HCT116 (cell line): ENCODE measurements around the gene OSBP2. TPM values are rescaled to one million over a fixed set of nuclear protein-coding genes. Genes with fewer than 3 reads are reported as not detected.

Experiments
- ATAC-seq: fragments of 200-7000 bp; cut with Tn5 transposase; 2 replicates; pipeline ENCODE4 v1.9.1; 2020; ENCODE audit warnings: mild to moderate bottlenecking, moderate library complexity
- BruUV-seq: library from RNA; stranded (reverse); fragments of 400-500 nt; replicated peaks from 2 replicates; lab custom pipeline; 2021; lab: Mats Ljungman, UMichigan
- CTCF ChIA-PET: fragments of 300-600 bp; sonication (Branson Sonifier 250); formaldehyde crosslinking; loops from one replicate; lab custom pipeline; 2021; ENCODE audit warnings: antibody characterized with exemption; lab: Charles Lee
- POLR2A ChIA-PET: fragments of 300-600, 350-600 bp; sonication (Branson Sonifier 250); formaldehyde crosslinking; loops from one replicate; lab custom pipeline; 2021; ENCODE audit warnings: antibody characterized with exemption; lab: Charles Lee
- RAD21 ChIA-PET, 2 experiments: fragments of 300-600 bp; sonication (Branson Sonifier 250); formaldehyde crosslinking; loops; one replicate each; lab custom pipeline; 2023; ENCODE audit warnings: low total read pairs in 2 of 2; ENCODE audit not compliant: uncharacterized antibody in 2 of 2, unreplicated experiment in 2 of 2, low non-redundant PET in 1 of 2; lab: Charles Lee
- DNase-seq: peaks from one replicate; pipeline ENCODE4 v3.0.0-alpha.2; 2010; ENCODE audit warnings: low read depth, low spot score
- H2AFZ ChIP-seq: fragments of 200-600 bp; shearing (Covaris generic), sonication (generic); 2 replicates; pipeline ENCODE4 v1.6.1; 2017; ENCODE audit warnings: low read depth, mixed run types, mixed read lengths, antibody characterized with exemption, low read length; ENCODE audit not compliant: poor library complexity, severe bottlenecking
- H3K27ac ChIP-seq: 2 replicates; pipeline ENCODE4 v1.5.1; 2012; ENCODE audit warnings: low read depth, low read length
- H3K27me3 ChIP-seq: fragments of 200-600 bp; sonication (generic); 2 replicates; pipeline ENCODE4 v1.6.1; 2016; ENCODE audit warnings: mixed run types, low read length, mixed read lengths; ENCODE audit not compliant: insufficient read depth
- H3K36me3 ChIP-seq, 2 experiments: fragments of 200-500 bp in 1 of 2; fragments of 200-600 bp in 1 of 2; sonication (Bioruptor generic) in 1 of 2; sonication (generic) in 1 of 2; 2 replicates each; pipeline versions ENCODE4 v1.5.1 to v1.6.1; 2014 to 2016; ENCODE audit warnings: low read length in 2 of 2, inconsistent platforms in 1 of 2, mixed read lengths in 1 of 2, mixed run types in 1 of 2; ENCODE audit not compliant: insufficient read depth in 2 of 2, control insufficient read depth in 1 of 2
- H3K4me1 ChIP-seq, 2 experiments: fragments of 200-600 bp in 1 of 2; sonication (generic) in 1 of 2; 2 replicates each; pipeline versions ENCODE4 v1.5.1 to v1.6.1; 2012 to 2017; ENCODE audit warnings: low read length in 2 of 2, inconsistent platforms in 1 of 2, mild to moderate bottlenecking in 1 of 2, mixed read lengths in 1 of 2, mixed run types in 1 of 2, moderate library complexity in 1 of 2; ENCODE audit not compliant: insufficient read depth in 2 of 2, control insufficient read depth in 1 of 2
- H3K4me2 ChIP-seq: fragments of 200-600 bp; sonication (generic); 2 replicates; pipeline ENCODE4 v1.6.1; 2017; ENCODE audit warnings: mixed run types, low read length, mixed read lengths
- H3K4me3 ChIP-seq, 2 experiments: fragments of 200-600 bp in 1 of 2; sonication (generic) in 1 of 2; replicated peaks in 1 of 2; 2 replicates each; pipeline ENCODE4 v1.5.1; 2011 to 2016; ENCODE audit warnings: low read length in 2 of 2, control low read depth in 1 of 2, low read depth in 1 of 2, mild to moderate bottlenecking in 1 of 2, mixed read lengths in 1 of 2, mixed run types in 1 of 2
- H3K79me2 ChIP-seq: fragments of 200-600 bp; sonication (generic); 2 replicates; pipeline ENCODE4 v1.6.1; 2017; ENCODE audit warnings: mild to moderate bottlenecking, mixed run types, low read length, moderate library complexity, mixed read lengths; ENCODE audit not compliant: insufficient read depth
- H3K9ac ChIP-seq: fragments of 200-600 bp; sonication (generic); 2 replicates; pipeline ENCODE4 v1.6.1; 2016; ENCODE audit warnings: low read length, mixed read lengths
- H3K9me2 ChIP-seq: fragments of 200-600 bp; sonication (generic), shearing (Covaris generic); 2 replicates; pipeline ENCODE4 v1.6.1; 2017; ENCODE audit warnings: mixed run types, mild to moderate bottlenecking, moderate library complexity; ENCODE audit not compliant: insufficient read depth
- H3K9me3 ChIP-seq, 2 experiments: fragments of 200-500 bp in 1 of 2; fragments of 200-600 bp in 1 of 2; sonication (Bioruptor generic) in 1 of 2; sonication (generic) in 1 of 2; 2 replicates each; pipeline ENCODE4 v1.6.1; 2014 to 2017; ENCODE audit warnings: low read length in 2 of 2, mixed read lengths in 2 of 2, inconsistent platforms in 1 of 2, low read depth in 1 of 2, mild to moderate bottlenecking in 1 of 2, mixed run types in 1 of 2, moderate library complexity in 1 of 2; ENCODE audit not compliant: control insufficient read depth in 1 of 2, insufficient read depth in 1 of 2
- H4K20me1 ChIP-seq: fragments of 200-600 bp; sonication (generic), shearing (Covaris generic); 2 replicates; pipeline ENCODE4 v1.6.1; 2017; ENCODE audit warnings: mixed run types, mild to moderate bottlenecking, moderate library complexity; ENCODE audit not compliant: insufficient read depth
- CTCF ChIP-seq, 3 experiments: fragments of 200-600 bp in 1 of 3; sonication (generic) in 1 of 3; IDR thresholded peaks in 2 of 3; conservative IDR thresholded peaks in 1 of 3; 2 replicates each; pipeline ENCODE4 v1.5.1; 2012 to 2017; ENCODE audit warnings: low read depth in 2 of 3, low read length in 2 of 3, antibody characterized with exemption in 1 of 3, borderline replicate concordance in 1 of 3, control low read depth in 1 of 3, mild to moderate bottlenecking in 1 of 3, mixed read lengths in 1 of 3, mixed run types in 1 of 3, moderate library complexity in 1 of 3; ENCODE audit not compliant: insufficient read depth in 1 of 3
- EGR1 ChIP-seq: IDR thresholded peaks from 2 replicates; pipeline ENCODE4 v1.6.1; 2012; ENCODE audit warnings: low read depth
- ELF1 ChIP-seq: IDR thresholded peaks from 2 replicates; pipeline ENCODE4 v1.6.1; 2012; ENCODE audit warnings: low read depth, borderline replicate concordance
- EZH2 ChIP-seq: fragments of 200-600 bp; sonication (generic); IDR thresholded peaks from 2 replicates; pipeline ENCODE4 v1.6.1; 2017; ENCODE audit warnings: antibody characterized with exemption, mixed run types
- EZH2phosphoT487 ChIP-seq: fragments of 200-600 bp; IDR thresholded peaks from 2 replicates; pipeline ENCODE4 v1.6.1; 2018; ENCODE audit warnings: antibody characterized with exemption, borderline replicate concordance
- FOSL1 ChIP-seq: IDR thresholded peaks from 2 replicates; pipeline ENCODE4 v1.6.1; 2012; ENCODE audit warnings: low read depth
- POLR2AphosphoS5 ChIP-seq: IDR thresholded peaks from 2 replicates; pipeline ENCODE4 v1.6.1; 2011; ENCODE audit warnings: mild to moderate bottlenecking, low read depth, low read length, moderate library complexity
- RAD21 ChIP-seq: IDR thresholded peaks from 2 replicates; pipeline ENCODE4 v1.6.1; 2012; ENCODE audit warnings: low read depth, mild to moderate bottlenecking
- SP1 ChIP-seq: IDR thresholded peaks from 2 replicates; pipeline ENCODE4 v1.6.1; 2012; ENCODE audit warnings: low read depth
- TCF7L2 ChIP-seq: IDR thresholded peaks from 2 replicates; pipeline ENCODE4 v1.7.0; 2011; ENCODE audit warnings: borderline replicate concordance, inconsistent platforms; ENCODE audit not compliant: insufficient read depth, insufficient read length; ENCODE audit errors: extremely low read depth
- YY1 ChIP-seq: IDR thresholded peaks from 2 replicates; pipeline ENCODE4 v1.6.1; 2011; ENCODE audit warnings: low read length, low read depth, moderate library complexity, mild to moderate bottlenecking; ENCODE audit not compliant: insufficient replicate concordance; ENCODE audit errors: extremely low read depth
- ZFX ChIP-seq: fragments of 450-650 bp; IDR thresholded peaks from 2 replicates; pipeline ENCODE4 v1.6.1; 2017
- ZNF274 ChIP-seq: fragments of 200-500 bp; sonication (Bioruptor generic); IDR thresholded peaks from 2 replicates; pipeline ENCODE4 v1.6.1; 2014; ENCODE audit warnings: mild to moderate bottlenecking, low read depth, low read length, inconsistent platforms
- intact Hi-C: fragments of 100-400 bp; cut with micrococcal nuclease; formaldehyde crosslinking; loops from 2 replicates; pipeline ENCODE4 v1.10.0; 2022
- total RNA-seq: library from RNA; stranded (reverse); gene quantifications from one replicate; pipeline ENCODE4 v1.2.1, GENCODE V29; 2021; ENCODE audit not compliant: unreplicated experiment
- TF ChIP-seq, protein P1 (sequence below): IDR thresholded peaks from 2 replicates; pipeline ENCODE4 v1.6.1; 2012
- TF ChIP-seq, protein P2 (sequence below): IDR thresholded peaks from 2 replicates; pipeline ENCODE4 v1.6.1; 2012

The OSBP2 gene
- total RNA-seq, 1 experiment from 2014 or later = 12.9 TPM

GRCh38 chr22:30944986-30945385, 250.3 kb downstream of the OSBP2 start:
- H3K36me3 ChIP-seq = peaks cover 5 to 20% of the 10 kb centered on the region in 2 experiments; a peak in 3 of 4 replicates
- H3K79me2 ChIP-seq = no peaks in the 10 kb centered on the region
- BruUV-seq = no TSS peak
- H3K9ac ChIP-seq = no peak overlapping the region
- ATAC-seq = no peak
- H3K4me2 ChIP-seq = no peak overlapping the region
- ChIA-PET CTCF (interaction anchor here (2.9 kb wide), 1 partner anchor 139 kb away, joined by 23 read pairs; no protein-coding TSS in a partner anchor), POLR2A (no interaction called here), RAD21 (no interaction called here)
- intact Hi-C loops = no loop called here
- H3K4me3 ChIP-seq = no peak overlapping the region
- no peak overlapping the region for H3K27ac ChIP-seq
- H3K9me3 ChIP-seq = no peaks in the 10 kb centered on the region
- no peaks in the 10 kb centered on the region for H3K27me3 ChIP-seq
- H3K4me1 ChIP-seq = no peaks in the 10 kb centered on the region
- no peak for TF ChIP-seq EGR1
- no peak for TF ChIP-seq CTCF (IDR thresholded peaks at IDR 0.05 in 2 of 3, conservative IDR thresholded peaks at IDR 0.05 in 1 of 3; ENCODE audit: borderline replicate concordance in 1 of 3, insufficient read depth in 1 of 3, low read depth in 2 of 3, low read length in 2 of 3)
- TF ChIP-seq, protein P1, sequence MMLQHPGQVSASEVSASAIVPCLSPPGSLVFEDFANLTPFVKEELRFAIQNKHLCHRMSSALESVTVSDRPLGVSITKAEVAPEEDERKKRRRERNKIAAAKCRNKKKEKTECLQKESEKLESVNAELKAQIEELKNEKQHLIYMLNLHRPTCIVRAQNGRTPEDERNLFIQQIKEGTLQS = no peak
- TF ChIP-seq EZH2 = no peak
- TF ChIP-seq ZFX = no peak
- no peak for TF ChIP-seq TCF7L2
- TF ChIP-seq, protein P2, sequence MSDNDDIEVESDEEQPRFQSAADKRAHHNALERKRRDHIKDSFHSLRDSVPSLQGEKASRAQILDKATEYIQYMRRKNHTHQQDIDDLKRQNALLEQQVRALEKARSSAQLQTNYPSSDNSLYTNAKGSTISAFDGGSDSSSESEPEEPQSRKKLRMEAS = no peak
- TF ChIP-seq POLR2AphosphoS5 = no peak
- no peak for TF ChIP-seq ZNF274
- TF ChIP-seq YY1 = no peak
- TF ChIP-seq FOSL1 = no peak
- TF ChIP-seq RAD21 = no peak
- no peak for TF ChIP-seq EZH2phosphoT487
- TF ChIP-seq ELF1 = no peak
- no peak for TF ChIP-seq SP1
- no peak for DNase-seq
- no peak overlapping the region for H2AFZ ChIP-seq
- H4K20me1 ChIP-seq = no peaks in the 10 kb centered on the region
- no peaks in the 10 kb centered on the region for H3K9me2 ChIP-seq
